NCI-H1417 treated with DMSO at 0.1 percent for 48 hours (cell line): ENCODE data around the gene TTK.
"Not testable (repeated sequence)": the region's sequence is repeated elsewhere in the genome, so short reads cannot be mapped to it uniquely, and the experiment has no call there.

Experiments
- DNase-seq: peaks from one replicate; lab custom pipeline; 2025; lab: John Stamatoyannopoulos, UW

The TTK gene

GRCh38 chr6:80021591-80021990, 17.1 kb downstream of the TTK start:
- no peak for DNase-seq

- no peak for DNase-seq
Observed at GRCh38 chr6:80022803-80023202, 18.4 kb downstream of the TTK start.

GRCh38 chr6:80028589-80028988, 24.1 kb downstream of the TTK start:
- DNase-seq, result no peak

- no peak for DNase-seq
Observed at GRCh38 chr6:80029470-80029869, 25.0 kb downstream of the TTK start.

GRCh38 chr6:80048220-80048619, 43.8 kb downstream of the TTK start:
- not testable (repeated sequence) for DNase-seq

GRCh38 chr6:80060774-80061173, 56.3 kb downstream of the TTK start:
- no peak for DNase-seq

GRCh38 chr6:80068146-80068545, 63.7 kb downstream of the TTK start:
- not testable (repeated sequence) for DNase-seq

GRCh38 chr6:80070431-80070830, 66.0 kb downstream of the TTK start:
- DNase-seq, result not testable (repeated sequence)

- DNase-seq, result no peak
Observed at GRCh38 chr6:80077067-80077466, 72.6 kb downstream of the TTK start.

- no peak for DNase-seq
Observed at GRCh38 chr6:80088637-80089036, 84.2 kb downstream of the TTK start.

- no peak for DNase-seq
Observed at GRCh38 chr6:80091506-80091905, 87.1 kb downstream of the TTK start.
